Activated CD8-positive, alpha-beta memory T cell treated with anti-CD3 and anti-CD28 coated beads for 36 hours (primary cell): ENCODE measurements around the gene SEL1L2. TPM values are rescaled to one million over a fixed set of nuclear protein-coding genes. Genes with fewer than 3 reads are reported as not detected.

Experiments
- CTCF ChIA-PET: fragments of 350-600 bp; sonication (Branson Sonifier 250); formaldehyde crosslinking; loops from one replicate; lab custom pipeline; 2021; ENCODE audit warnings: antibody characterized with exemption; lab: Charles Lee
- POLR2A ChIA-PET: fragments of 350-600 bp; sonication (Branson Sonifier 250); formaldehyde crosslinking; loops from one replicate; lab custom pipeline; 2021; ENCODE audit warnings: antibody characterized with exemption; lab: Charles Lee
- total RNA-seq, 2 experiments: library from RNA; stranded (reverse); gene quantifications; one replicate each; pipeline ENCODE4 v1.2.3, GENCODE V29; 2021

The SEL1L2 gene
- total RNA-seq, 2 experiments from 2014 or later, result not detected

- POLR2A ChIA-PET, result no interaction called here
- CTCF ChIA-PET, result no interaction called here
Observed at GRCh38 chr20:13874394-13875157, 115.8 kb downstream of the SEL1L2 start.

GRCh38 chr20:13873831-13874230, 116.6 kb downstream of the SEL1L2 start:
- POLR2A ChIA-PET, result no interaction called here
- CTCF ChIA-PET, result no interaction called here

- ChIA-PET CTCF (no interaction called here), POLR2A (no interaction called here)
Observed at GRCh38 chr20:13870170-13870748, 120.2 kb downstream of the SEL1L2 start.

GRCh38 chr20:13868331-13868730, 122.1 kb downstream of the SEL1L2 start:
- ChIA-PET CTCF (no interaction called here), POLR2A (no interaction called here)

- ChIA-PET CTCF (no interaction called here), POLR2A (no interaction called here)
Observed at GRCh38 chr20:13865791-13866351, 124.5 kb downstream of the SEL1L2 start.

GRCh38 chr20:13865156-13865555, 125.3 kb downstream of the SEL1L2 start:
- ChIA-PET POLR2A (no interaction called here), CTCF (interaction anchor here (0.6 kb wide), 1 partner anchor 27 kb away, joined by 4 read pairs; no protein-coding TSS in a partner anchor)

GRCh38 chr20:13863244-13863643, 127.2 kb downstream of the SEL1L2 start:
- ChIA-PET POLR2A (no interaction called here), CTCF (no interaction called here)

- POLR2A ChIA-PET, result no interaction called here
- CTCF ChIA-PET, result no interaction called here
Observed at GRCh38 chr20:13862245-13862644, 128.2 kb downstream of the SEL1L2 start.

GRCh38 chr20:13858871-13859270, 131.5 kb downstream of the SEL1L2 start:
- CTCF ChIA-PET, result no interaction called here
- POLR2A ChIA-PET, result no interaction called here

- ChIA-PET POLR2A (no interaction called here), CTCF (no interaction called here)
Observed at GRCh38 chr20:13858439-13858838, 132.0 kb downstream of the SEL1L2 start.

- ChIA-PET CTCF (no interaction called here), POLR2A (no interaction called here)
Observed at GRCh38 chr20:13857961-13858360, 132.5 kb downstream of the SEL1L2 start.

- CTCF ChIA-PET, result no interaction called here
- POLR2A ChIA-PET, result no interaction called here
Observed at GRCh38 chr20:13857304-13857703, 133.1 kb downstream of the SEL1L2 start.

GRCh38 chr20:13856354-13856753, 134.1 kb downstream of the SEL1L2 start:
- CTCF ChIA-PET, result no interaction called here

GRCh38 chr20:13855613-13856012, 134.8 kb downstream of the SEL1L2 start:
- ChIA-PET POLR2A (no interaction called here), CTCF (no interaction called here)

More at GRCh38 chr20:13856354-13856753, 134.1 kb downstream of the SEL1L2 start:
- POLR2A ChIA-PET, result no interaction called here

GRCh38 chr20:13852306-13852705, 138.1 kb downstream of the SEL1L2 start:
- ChIA-PET POLR2A (no interaction called here), CTCF (no interaction called here)

- POLR2A ChIA-PET, result no interaction called here
- CTCF ChIA-PET, result no interaction called here
Observed at GRCh38 chr20:13851279-13851678, 139.1 kb downstream of the SEL1L2 start.

GRCh38 chr20:13844296-13844695, 146.1 kb downstream of the SEL1L2 start:
- POLR2A ChIA-PET, result no interaction called here
- CTCF ChIA-PET, result no interaction called here

GRCh38 chr20:13841206-13841605, 149.2 kb downstream of the SEL1L2 start:
- POLR2A ChIA-PET, result no interaction called here
- CTCF ChIA-PET, result no interaction called here

- POLR2A ChIA-PET, result no interaction called here
- CTCF ChIA-PET, result no interaction called here
Observed at GRCh38 chr20:13840093-13840465, 150.3 kb downstream of the SEL1L2 start.

- POLR2A ChIA-PET, result no interaction called here
Observed at GRCh38 chr20:13839421-13840092, 150.9 kb downstream of the SEL1L2 start.

More at GRCh38 chr20:13839421-13840092, 150.9 kb downstream of the SEL1L2 start:
- CTCF ChIA-PET, result no interaction called here
